ENCODE results near the gene SMTNL1. TPM values are rescaled to one million over a fixed set of nuclear protein-coding genes. Genes with fewer than 3 reads are reported as not detected.

Gene SMTNL1, protein sequence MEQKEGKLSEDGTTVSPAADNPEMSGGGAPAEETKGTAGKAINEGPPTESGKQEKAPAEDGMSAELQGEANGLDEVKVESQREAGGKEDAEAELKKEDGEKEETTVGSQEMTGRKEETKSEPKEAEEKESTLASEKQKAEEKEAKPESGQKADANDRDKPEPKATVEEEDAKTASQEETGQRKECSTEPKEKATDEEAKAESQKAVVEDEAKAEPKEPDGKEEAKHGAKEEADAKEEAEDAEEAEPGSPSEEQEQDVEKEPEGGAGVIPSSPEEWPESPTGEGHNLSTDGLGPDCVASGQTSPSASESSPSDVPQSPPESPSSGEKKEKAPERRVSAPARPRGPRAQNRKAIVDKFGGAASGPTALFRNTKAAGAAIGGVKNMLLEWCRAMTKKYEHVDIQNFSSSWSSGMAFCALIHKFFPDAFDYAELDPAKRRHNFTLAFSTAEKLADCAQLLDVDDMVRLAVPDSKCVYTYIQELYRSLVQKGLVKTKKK
- total RNA-seq, result 0.88 TPM

DNA sequence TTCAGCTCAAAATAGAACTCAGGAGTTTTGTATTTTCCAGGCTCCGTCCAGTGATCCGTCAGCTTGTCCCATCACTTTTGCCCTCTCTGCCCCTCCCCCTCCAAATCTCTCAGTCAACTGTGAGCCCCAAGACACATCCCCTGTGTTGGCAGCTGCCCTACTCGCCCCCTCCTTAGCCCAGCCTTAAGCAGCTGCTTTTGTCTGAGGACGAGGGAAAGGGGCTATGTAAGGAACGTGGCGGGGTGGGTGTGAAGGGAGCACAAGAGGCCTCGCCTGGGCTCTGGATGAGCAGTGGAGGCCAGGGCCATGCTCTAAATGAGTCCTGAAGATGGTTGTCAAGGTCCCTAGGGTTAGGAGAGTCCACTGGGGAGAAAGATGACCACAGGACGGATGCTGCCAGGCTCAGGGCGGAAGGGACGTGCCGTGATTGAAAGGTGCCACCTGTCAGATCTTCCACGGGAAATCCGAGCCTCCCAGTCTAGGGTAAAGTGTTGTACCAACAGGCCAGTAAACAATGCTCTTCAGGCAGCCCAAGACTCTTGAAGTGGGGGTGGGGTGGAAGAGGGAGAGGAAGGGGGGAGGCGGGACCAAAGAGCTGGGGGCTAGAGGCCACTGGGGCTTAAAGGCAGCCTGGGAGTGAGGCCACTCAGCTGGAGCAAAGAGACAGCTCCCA, at the start of gene SMTNL1:
SMTNL1 (plus strand) TSS at position 649 of the 673 bp plus-strand sequence. CDS start 5,048 bp downstream, outside the sequence.

DNA sequence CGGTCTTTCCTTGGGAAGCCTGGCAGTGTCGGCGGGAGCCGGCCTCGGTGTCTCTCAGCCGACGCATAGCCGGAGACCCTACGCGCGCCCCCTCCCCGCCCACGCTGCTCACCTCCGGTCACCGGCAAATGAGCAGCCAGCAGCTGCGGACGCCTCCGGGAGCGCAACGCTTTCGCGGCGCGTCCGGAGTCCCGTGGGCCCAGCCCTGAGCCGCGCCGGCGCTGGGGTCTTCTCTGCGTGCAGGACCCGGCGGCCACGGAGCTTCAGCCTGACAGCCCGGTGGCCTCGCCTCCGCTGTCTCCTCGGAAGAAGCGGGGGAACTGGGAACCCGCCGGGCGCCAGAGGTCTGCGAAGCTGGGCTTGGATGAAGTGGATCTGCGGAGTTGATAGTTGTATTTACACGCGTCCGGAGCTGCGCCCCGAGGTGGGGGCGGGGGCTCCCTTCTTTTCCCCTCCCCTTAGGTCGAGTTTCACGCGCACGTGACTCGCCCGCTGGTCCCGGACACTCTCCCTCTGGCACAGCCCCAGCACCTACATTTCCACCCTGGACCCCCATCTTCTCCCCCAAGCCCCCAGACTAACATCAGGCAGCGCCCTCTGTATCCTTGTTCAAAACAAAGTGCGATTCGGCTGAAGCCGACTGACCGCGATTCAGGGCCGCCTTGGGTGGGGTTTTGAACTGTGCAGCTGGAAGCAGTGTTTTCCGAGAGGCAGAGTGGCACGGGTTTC, 21.9 kb upstream of the SMTNL1 start, which contains the start of gene SLC43A1:
SLC43A1 (minus strand) TSS at position 371 of the 729 bp plus-strand sequence. CDS start 1,591 bp downstream, outside the sequence.

DNA sequence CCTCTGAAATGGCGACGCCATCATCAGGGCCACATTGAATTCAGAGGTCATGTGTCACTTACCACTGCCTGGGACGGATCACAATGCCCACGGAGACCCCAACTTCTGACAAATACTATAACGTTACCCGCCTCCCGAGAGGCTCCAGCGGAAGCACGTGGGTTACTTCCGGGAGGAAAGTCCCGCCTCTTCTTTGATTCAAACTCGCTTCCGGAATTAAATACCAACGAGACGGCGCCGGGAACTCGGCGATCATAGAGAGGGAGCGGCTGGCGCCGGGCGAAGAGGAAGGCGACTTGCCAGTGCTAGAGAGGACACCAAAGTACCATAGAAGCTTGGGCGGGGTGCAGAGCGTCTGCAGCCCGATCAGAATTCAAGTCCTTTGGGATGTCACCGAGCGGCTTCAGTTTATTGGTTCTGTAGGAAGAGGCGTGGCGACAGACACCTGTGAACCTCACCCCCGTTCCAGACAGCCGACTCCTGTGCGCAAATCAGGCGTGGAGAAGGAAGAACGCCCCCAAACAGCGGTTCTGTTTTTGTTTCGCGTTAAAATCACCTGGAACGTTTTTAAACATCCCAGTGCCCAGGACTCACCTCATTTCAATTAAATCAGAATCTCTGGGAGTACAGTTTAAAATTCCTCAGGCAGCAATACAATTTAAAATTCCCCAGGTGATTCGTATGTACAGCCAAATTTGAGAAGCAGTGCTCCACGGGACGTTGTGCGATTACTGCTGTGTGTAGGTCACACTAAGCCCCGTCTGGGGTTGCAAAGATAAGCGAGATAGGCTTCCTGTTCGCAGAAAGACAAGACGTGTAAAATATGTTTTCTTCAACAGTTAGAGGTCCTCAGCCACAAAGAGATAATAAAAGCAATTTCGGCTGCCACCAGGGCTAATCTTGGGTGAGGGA, 6.5 kb upstream of the SMTNL1 start, which contains the start of gene TIMM10:
TIMM10 (minus strand) TSS at position 159 of the 912 bp plus-strand sequence. CDS start 565 bp downstream, outside the sequence.

DNA sequence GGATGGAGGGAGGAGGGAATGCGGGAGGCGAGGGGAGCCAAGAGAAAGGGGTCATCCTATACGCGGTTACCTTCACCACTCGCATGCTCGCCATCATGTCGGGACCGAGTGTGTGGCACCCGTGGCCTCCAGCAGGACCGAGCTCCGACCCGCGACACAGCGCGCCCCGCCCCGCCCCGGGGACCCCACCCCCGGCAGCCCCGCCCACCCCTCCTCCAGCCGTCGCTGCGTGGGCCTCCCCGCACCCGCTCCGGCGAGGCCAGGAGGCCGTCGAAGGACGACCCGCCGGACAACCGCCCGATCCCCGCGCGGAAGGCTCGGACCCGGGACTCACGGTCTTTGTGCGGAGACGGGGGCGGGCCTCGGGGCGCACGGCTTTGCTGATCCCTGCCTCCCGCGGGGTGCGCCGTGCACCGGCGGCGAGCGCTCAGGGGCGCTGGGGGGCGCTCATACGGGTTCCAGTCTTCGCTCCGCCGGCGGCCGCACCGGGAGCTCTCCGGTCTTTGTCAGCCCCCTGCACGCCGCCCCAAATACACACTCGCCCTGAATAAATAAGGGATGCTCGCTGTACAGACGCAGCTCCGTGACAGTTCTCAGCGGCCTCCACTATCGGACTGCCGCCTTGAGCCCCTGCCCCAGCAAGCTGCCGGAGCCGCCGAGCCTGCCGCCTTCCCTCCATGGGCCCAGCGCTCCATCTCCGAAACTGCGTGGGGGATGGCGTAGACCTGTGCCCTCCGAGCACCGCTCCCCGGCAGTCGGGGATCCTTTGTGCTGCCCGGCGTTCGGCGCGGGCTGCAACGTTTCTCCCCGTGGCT, 30.3 kb downstream of the SMTNL1 start, which contains the start of gene UBE2L6:
UBE2L6 (minus strand) TSS at position 158 of the 815 bp plus-strand sequence; CDS start at position 97, 61 bp downstream.

DNA sequence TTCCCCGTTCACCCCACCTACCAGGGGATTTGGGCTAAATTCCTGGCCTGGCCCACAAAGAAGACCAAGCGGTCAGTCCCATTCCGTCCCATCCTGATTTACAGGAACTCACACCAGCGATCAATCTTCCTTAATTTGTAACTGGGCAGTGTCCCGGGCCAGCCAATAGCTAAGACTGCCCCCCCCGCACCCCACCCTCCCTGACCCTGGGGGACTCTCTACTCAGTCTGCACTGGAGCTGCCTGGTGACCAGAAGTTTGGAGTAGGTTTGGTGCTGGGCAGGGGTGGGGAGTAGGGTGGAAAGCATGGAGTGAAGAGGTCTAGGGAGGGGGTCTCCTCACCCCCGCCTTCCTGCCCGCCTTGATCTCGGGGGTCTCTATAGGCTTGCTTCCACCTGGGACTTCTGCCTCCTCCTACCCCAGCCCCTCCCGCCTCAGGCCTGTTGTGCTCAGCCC, 60.1 kb downstream of the SMTNL1 start, which contains the start of gene SERPING1:
SERPING1 (plus strand) TSS at position 225 of the 455 bp plus-strand sequence. CDS start 586 bp downstream, outside the sequence.

Other genes with a start within 250 kb of the SMTNL1 start
- gene TNKS1BP1, start 212.6 kb upstream of the SMTNL1 start, total RNA-seq, result 49.8 TPM
- gene SSRP1, start 201.7 kb upstream of the SMTNL1 start, total RNA-seq, result 69.4 TPM
- gene P2RX3, start 199.2 kb upstream of the SMTNL1 start, total RNA-seq, result 1.3 TPM
- gene PRG3, start 156.4 kb upstream of the SMTNL1 start, total RNA-seq, result not detected
- not detected for gene PRG2, start 146.9 kb upstream of the SMTNL1 start, total RNA-seq
- 19.0 TPM for gene SLC43A3, start 110.5 kb upstream of the SMTNL1 start, total RNA-seq
- 0.93 TPM for gene RTN4RL2, start 77.1 kb upstream of the SMTNL1 start, total RNA-seq
- gene SLC43A1, start 21.9 kb upstream of the SMTNL1 start, total RNA-seq, result 11.8 TPM
- gene TIMM10, start 6.8 kb upstream of the SMTNL1 start, total RNA-seq, result 18.0 TPM
- 23.0 TPM for gene UBE2L6, start 30.1 kb downstream of the SMTNL1 start, total RNA-seq
- gene SERPING1, start 60.1 kb downstream of the SMTNL1 start, total RNA-seq, result 31.2 TPM
- 3.5 TPM for gene YPEL4, start 112.3 kb downstream of the SMTNL1 start, total RNA-seq
- gene CLP1, start 120.2 kb downstream of the SMTNL1 start, total RNA-seq, result 13.9 TPM
- gene ZDHHC5, start 130.5 kb downstream of the SMTNL1 start, total RNA-seq, result 49.8 TPM
- 18.5 TPM for gene MED19, start 174.6 kb downstream of the SMTNL1 start, total RNA-seq
- 60.7 TPM for gene TMX2, start 175.0 kb downstream of the SMTNL1 start, total RNA-seq
- gene SELENOH, start 203.9 kb downstream of the SMTNL1 start, total RNA-seq, result 76.9 TPM
- not detected for gene BTBD18, start 214.2 kb downstream of the SMTNL1 start, total RNA-seq
- gene CTNND1, start 224.2 kb downstream of the SMTNL1 start, total RNA-seq, result 190 TPM